Airway epithelial cell (primary cell): ENCODE measurements around the gene BUD13. TPM values are rescaled to one million over a fixed set of nuclear protein-coding genes. Genes with fewer than 3 reads are reported as not detected.

Experiments used
- total RNA-seq: library from RNA; depleted of rRNA; stranded (reverse); fragments of >200 nt; gene quantifications from 2 replicates; pipeline ENCODE4 v1.2.3, GENCODE V29; 2015

BUD13 gene
- total RNA-seq, result 13.5 and 16.4 TPM in 2 replicates

GRCh38 chr11:116772443-116773202, at the start of gene BUD13:
Gene BUD13, minus strand, starts transcription at chr11:116772987. Its CDS starts 23 bp downstream, at chr11:116772964.

GRCh38 chr11:116791813-116792143, 19.0 kb upstream of the BUD13 start, which contains the start of gene APOA5:
Gene APOA5, minus strand, starts transcription at chr11:116791879. Its CDS starts 19 bp downstream, at chr11:116791860.

GRCh38 chr11:116787786-116788486, 15.1 kb upstream of the BUD13 start, which contains the start of gene ZPR1:
Gene ZPR1, minus strand, starts transcription at chr11:116788023. Its CDS starts 33 bp downstream, at chr11:116787990.

Other genes starting within 250 kb of the BUD13 start
- 37.7 and 53.8 TPM in 2 replicates for gene ZPR1, start 15.0 kb upstream of the BUD13 start, total RNA-seq
- not detected in 2 replicates for gene APOA5, start 18.9 kb upstream of the BUD13 start, total RNA-seq
- not detected in 2 replicates for gene APOA4, start 50.3 kb upstream of the BUD13 start, total RNA-seq
- not detected in 2 replicates for gene APOC3, start 56.9 kb upstream of the BUD13 start, total RNA-seq
- gene APOA1, start 64.6 kb upstream of the BUD13 start, total RNA-seq, result not detected in 2 replicates